AG04450 (cell line): ENCODE data around the gene ASPDH. TPM values are rescaled to one million over a fixed set of nuclear protein-coding genes. Genes with fewer than 3 reads are reported as not detected.
A peak's percentile ranks its signal among the peaks of the same experiment; 100 is the strongest.

ENCODE experiments used
- CTCF ChIA-PET: fragments of 300-600, 350-600 bp; formaldehyde crosslinking; extraction: SDS; loops from one replicate; lab custom pipeline; 2022; ENCODE audit warnings: antibody characterized with exemption, inconsistent platforms; lab: Charles Lee
- POLR2A ChIA-PET: fragments of 350-600 bp; formaldehyde crosslinking; extraction: SDS; loops from one replicate; lab custom pipeline; 2021; ENCODE audit warnings: antibody characterized with exemption, inconsistent platforms; lab: Yijun Ruan, JAX
- DNase-seq: peaks from one replicate; pipeline ENCODE4 v3.0.0-alpha.2; 2011; ENCODE audit warnings: low read depth, low spot score
- H3K27ac ChIP-seq: one replicate; pipeline ENCODE4 v1.5.1; 2012; ENCODE audit warnings: low read depth, low read length, control low read depth
- H3K27me3 ChIP-seq: one replicate; pipeline ENCODE4 v1.6.0; 2012; ENCODE audit warnings: low read length; ENCODE audit not compliant: control insufficient read depth, insufficient read depth
- H3K4me3 ChIP-seq: 2 replicates; pipeline ENCODE4 v1.5.1; 2011; ENCODE audit warnings: mild to moderate bottlenecking, low read depth, low read length, control low read depth
- H3K9me3 ChIP-seq: 2 replicates; pipeline ENCODE4 v1.5.1; 2012; ENCODE audit warnings: low read length; ENCODE audit not compliant: control insufficient read depth, insufficient read depth
- polyA plus RNA-seq: library from polyadenylated mRNA; depleted of rRNA; stranded (reverse); fragments of >200 nt; gene quantifications from 2 replicates; pipeline ENCODE4 v1.2.3, GENCODE V29; 2011
- TF ChIP-seq, protein P1 (sequence below): IDR thresholded peaks from 2 replicates; pipeline ENCODE4 v1.5.1; 2011; ENCODE audit warnings: low read depth, low read length, control low read depth, inconsistent platforms

Gene ASPDH
- polyA plus RNA-seq, 1 experiment: not detected

DNA sequence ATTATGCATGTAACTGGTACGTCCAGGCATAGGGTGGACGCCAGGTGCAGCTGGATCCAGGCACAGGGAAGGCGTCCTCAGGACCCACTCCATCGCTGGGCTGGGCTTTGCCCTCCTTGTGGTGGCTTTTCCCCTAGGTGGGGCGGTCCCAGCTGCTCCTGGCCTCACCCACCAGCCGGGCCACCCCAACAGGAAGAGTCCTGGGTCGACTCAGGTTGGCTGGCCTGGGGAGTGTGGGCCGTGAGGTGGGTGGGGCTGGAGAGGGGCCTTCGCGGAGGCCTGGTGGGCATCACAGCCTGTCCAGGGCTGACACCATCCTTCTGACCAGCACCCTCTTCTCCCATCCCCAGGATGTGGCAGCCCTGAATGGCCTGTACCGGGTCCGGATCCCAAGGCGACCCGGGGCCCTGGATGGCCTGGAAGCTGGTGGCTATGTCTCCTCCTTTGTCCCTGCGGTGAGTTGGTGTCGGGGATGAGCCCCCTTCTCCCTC, 33.9 kb downstream of the ASPDH start:
- ChIA-PET CTCF (interaction anchor here (0.7 to 1.5 kb wide), 5 partner anchors 14 to 122 kb away, joined by 3 to 6 read pairs (median 4); partner anchors contain the start of gene NR1H2), POLR2A (interaction anchor here (0.6 to 1.8 kb wide), 2 partner anchors 19 to 31 kb away, joined by 3 to 4 read pairs; partner anchors contain the start of gene JOSD2)
- H3K27ac ChIP-seq: no peak overlapping the region
- TF ChIP-seq, protein P1, sequence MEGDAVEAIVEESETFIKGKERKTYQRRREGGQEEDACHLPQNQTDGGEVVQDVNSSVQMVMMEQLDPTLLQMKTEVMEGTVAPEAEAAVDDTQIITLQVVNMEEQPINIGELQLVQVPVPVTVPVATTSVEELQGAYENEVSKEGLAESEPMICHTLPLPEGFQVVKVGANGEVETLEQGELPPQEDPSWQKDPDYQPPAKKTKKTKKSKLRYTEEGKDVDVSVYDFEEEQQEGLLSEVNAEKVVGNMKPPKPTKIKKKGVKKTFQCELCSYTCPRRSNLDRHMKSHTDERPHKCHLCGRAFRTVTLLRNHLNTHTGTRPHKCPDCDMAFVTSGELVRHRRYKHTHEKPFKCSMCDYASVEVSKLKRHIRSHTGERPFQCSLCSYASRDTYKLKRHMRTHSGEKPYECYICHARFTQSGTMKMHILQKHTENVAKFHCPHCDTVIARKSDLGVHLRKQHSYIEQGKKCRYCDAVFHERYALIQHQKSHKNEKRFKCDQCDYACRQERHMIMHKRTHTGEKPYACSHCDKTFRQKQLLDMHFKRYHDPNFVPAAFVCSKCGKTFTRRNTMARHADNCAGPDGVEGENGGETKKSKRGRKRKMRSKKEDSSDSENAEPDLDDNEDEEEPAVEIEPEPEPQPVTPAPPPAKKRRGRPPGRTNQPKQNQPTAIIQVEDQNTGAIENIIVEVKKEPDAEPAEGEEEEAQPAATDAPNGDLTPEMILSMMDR: no peak
- DNase-seq: no peak
- H3K9me3 ChIP-seq: peaks cover 13% of the 10 kb centered on the region
- H3K4me3 ChIP-seq: no peak overlapping the region
- H3K27me3 ChIP-seq: no peaks in the 10 kb centered on the region

- TF ChIP-seq, protein P1: peak; percentile 59
- no peaks in the 10 kb centered on the region for H3K27me3 ChIP-seq
- CTCF ChIA-PET: interaction anchor here (0.6 to 1.5 kb wide), 10 partner anchors 10 to 122 kb away, joined by 3 to 6 read pairs (median 4); partner anchors contain the start of gene NR1H2
- DNase-seq: no peak
- H3K27ac ChIP-seq: no peak overlapping the region
- H3K4me3 ChIP-seq: no peak overlapping the region
- POLR2A ChIA-PET: interaction anchor here (0.6 to 1.8 kb wide), 3 partner anchors 18 to 32 kb away, joined by 3 to 4 read pairs (median 3); partner anchors contain the start of gene JOSD2
- peaks cover 13% of the 10 kb centered on the region for H3K9me3 ChIP-seq
These were observed 34.6 kb downstream of the ASPDH start for GRCh38 chr19:50478901-50479715.

- TF ChIP-seq, protein P1: no peak
- POLR2A ChIA-PET: interaction anchor here (0.7 to 1.8 kb wide), 2 partner anchors 31 to 33 kb away, joined by 3 read pairs; partner anchors contain the start of gene JOSD2
These were observed 35.8 kb downstream of the ASPDH start for GRCh38 chr19:50477751-50478515.

GRCh38 chr19:50476907-50477238, 36.8 kb downstream of the ASPDH start:
- H3K4me3 ChIP-seq: peak overlapping the region; percentile 90
- no peaks in the 10 kb centered on the region for H3K27me3 ChIP-seq
- TF ChIP-seq, protein P1: no peak
- CTCF ChIA-PET: interaction anchor here (0.7 kb wide), 2 partner anchors 8 to 328 kb away, joined by 3 read pairs; no protein-coding TSS in a partner anchor
- POLR2A ChIA-PET: interaction anchor here (1.3 kb wide), 1 partner anchor 34 kb away, joined by 3 read pairs; the partner anchor contains the start of gene JOSD2
- H3K9me3 ChIP-seq: peaks cover 13% of the 10 kb centered on the region
- no peak for DNase-seq
- H3K27ac ChIP-seq: no peak overlapping the region

More at GRCh38 chr19:50477751-50478515, 35.8 kb downstream of the ASPDH start:
- H3K4me3 ChIP-seq: no peak overlapping the region
- DNase-seq: no peak
- no peak overlapping the region for H3K27ac ChIP-seq
- peaks cover 13% of the 10 kb centered on the region for H3K9me3 ChIP-seq
- no peaks in the 10 kb centered on the region for H3K27me3 ChIP-seq
- CTCF ChIA-PET: interaction anchor here (0.6 to 1.5 kb wide), 4 partner anchors 12 to 109 kb away, joined by 3 to 5 read pairs (median 4); no protein-coding TSS in a partner anchor
